Germinal center (tissue), 1 donor: ENCODE data around the gene TRAPPC4.

Experiments used
- DNase-seq: peaks from one replicate; pipeline ENCODE4 v3.0.0; 2012; ENCODE audit warnings: mixed read lengths, low spot score

TRAPPC4 gene

GRCh38 chr11:119067371-119068222 is 49.0 kb downstream of the TRAPPC4 start, which contains the start of gene VPS11:
Gene VPS11, plus strand, starts transcription at chr11:119067818. Its CDS starts 6 bp downstream, at chr11:119067824.
- DNase-seq = peak; percentile 98
